Tibial artery (tissue), 4 donors: Measurements from ENCODE around the gene STK36.

Source experiments
- DNase-seq, 2 donors: peaks; one replicate each; pipeline ENCODE4 v3.0.0-alpha.2; 2019
- H3K27ac ChIP-seq, 2 donors: fragments of 200-600 bp; sonication (generic) in 1 of 2; 1 replicate in 1 of 2; 2 replicates in 1 of 2; pipeline ENCODE4 v1.5.1; 2018 to 2019; ENCODE audit warnings: mild to moderate bottlenecking in 1 of 2
- H3K27me3 ChIP-seq, 2 donors: fragments of 200-600 bp; sonication (generic) in 1 of 2; one replicate each; pipeline versions ENCODE4 v1.5.1 to v1.6.0; 2016 to 2019
- H3K36me3 ChIP-seq, 3 donors: fragments of 200-600 bp; sonication (generic) in 2 of 3; one replicate each; pipeline ENCODE4 v1.5.1; 2016 to 2019; ENCODE audit warnings: mild to moderate bottlenecking in 2 of 3
- H3K4me1 ChIP-seq, 4 donors: fragments of 200-600 bp; sonication (generic) in 2 of 4; 1 replicate in 3 of 4; 2 replicates in 1 of 4; pipeline ENCODE4 v1.5.1; 2016 to 2019
- H3K4me3 ChIP-seq, 2 donors: fragments of 200-600 bp; sonication (generic) in 1 of 2; 1 replicate in 1 of 2; 2 replicates in 1 of 2; pipeline ENCODE4 v1.5.1; 2018 to 2019; ENCODE audit warnings: mild to moderate bottlenecking in 2 of 2
- H3K9me3 ChIP-seq, 3 donors: fragments of 200-600 bp; sonication (generic) in 1 of 3; one replicate each; pipeline ENCODE4 v1.5.1; 2016 to 2019
- CTCF ChIP-seq, 2 experiments: fragments of 200-600 bp in 1 of 2; fragments of 450-650 bp in 1 of 2; IDR thresholded peaks; one replicate each; pipeline ENCODE4 v1.5.1; 2017 to 2019; ENCODE audit warnings: antibody characterized with exemption in 2 of 2, mild to moderate bottlenecking in 1 of 2, moderate library complexity in 1 of 2
- intact Hi-C: fragments of 100-400 bp; cut with DNase I; formaldehyde crosslinking; loops from one replicate; pipeline ENCODE4 v1.15.0; 2023; ENCODE audit warnings: low total_unique reads

Gene STK36

GRCh38 chr2:218711550-218711929 is 39.7 kb downstream of the STK36 start:
- DNase-seq = no peak

GRCh38 chr2:218713922-218714321 is 42.0 kb downstream of the STK36 start:
- H3K27ac ChIP-seq = no peak overlapping the region
- H3K4me1 ChIP-seq = peaks cover 0 to 18% (median 8%) of the 10 kb centered on the region in 4 donors
- no peak for TF ChIP-seq CTCF (IDR thresholded peaks at IDR 0.05)

More at GRCh38 chr2:218711550-218711929, 39.7 kb downstream of the STK36 start:
- Histone ChIP-seq H3K27me3 (no peaks in the 10 kb centered on the region), H3K4me3 (peak overlapping the region; percentile 73 to 79), H3K27ac (peak overlapping the region; percentile 88 to 89), H3K4me1 (peaks cover 0 to 18% (median 8%) of the 10 kb centered on the region in 4 donors), H3K36me3 (peaks cover 0 to 10% (median 0%) of the 10 kb centered on the region in 3 donors), H3K9me3 (no peaks in the 10 kb centered on the region)
- intact Hi-C loops = no loop called here
- TF ChIP-seq CTCF (IDR thresholded peaks at IDR 0.05) = no peak

GRCh38 chr2:218716070-218716469 is 44.2 kb downstream of the STK36 start:
- no peak overlapping the region for H3K27ac ChIP-seq
- intact Hi-C loops = loop anchor here (5.0 kb wide), 1 partner anchor 126 kb away; no protein-coding TSS in a partner anchor
- peaks cover 0 to 13% (median 8%) of the 10 kb centered on the region in 4 donors for H3K4me1 ChIP-seq
- no peaks in the 10 kb centered on the region for H3K9me3 ChIP-seq
- peaks cover 0 to 10% (median 0%) of the 10 kb centered on the region in 3 donors for H3K36me3 ChIP-seq
- no peak overlapping the region for H3K4me3 ChIP-seq
- TF ChIP-seq CTCF (IDR thresholded peaks at IDR 0.05) = no peak
- no peaks in the 10 kb centered on the region for H3K27me3 ChIP-seq
- DNase-seq = no peak

More at GRCh38 chr2:218713922-218714321, 42.0 kb downstream of the STK36 start:
- no peak overlapping the region for H3K4me3 ChIP-seq
- intact Hi-C loops = no loop called here
- no peaks in the 10 kb centered on the region for H3K9me3 ChIP-seq
- peaks cover 0 to 10% (median 0%) of the 10 kb centered on the region in 3 donors for H3K36me3 ChIP-seq
- H3K27me3 ChIP-seq = no peaks in the 10 kb centered on the region
- DNase-seq = no peak

- no peaks in the 10 kb centered on the region for H3K27me3 ChIP-seq
- H3K4me1 ChIP-seq = peaks cover 0 to 2% (median under 1%) of the 10 kb centered on the region in 4 donors
- H3K27ac ChIP-seq = no peak overlapping the region
- no peak overlapping the region for H3K4me3 ChIP-seq
- no peaks in the 10 kb centered on the region for H3K9me3 ChIP-seq
- H3K36me3 ChIP-seq = peaks cover 0 to 10% (median 0%) of the 10 kb centered on the region in 3 donors
- intact Hi-C loops = loop anchor here (5.0 kb wide), 1 partner anchor 125 kb away; no protein-coding TSS in a partner anchor
- no peak for DNase-seq
- TF ChIP-seq CTCF (IDR thresholded peaks at IDR 0.05) = no peak
Measured at GRCh38 chr2:218717262-218717661, 45.4 kb downstream of the STK36 start.

- intact Hi-C loops = loop anchor here (5.0 kb wide), 1 partner anchor 124 kb away; no protein-coding TSS in a partner anchor
- no peaks in the 10 kb centered on the region for H3K27me3 ChIP-seq
- no peaks in the 10 kb centered on the region for H3K9me3 ChIP-seq
- no peak for DNase-seq
- H3K4me1 ChIP-seq = no peaks in the 10 kb centered on the region
- no peak for TF ChIP-seq CTCF (IDR thresholded peaks at IDR 0.05)
- no peak overlapping the region for H3K4me3 ChIP-seq
- no peak overlapping the region for H3K27ac ChIP-seq
- H3K36me3 ChIP-seq = peaks cover 0 to 10% (median 0%) of the 10 kb centered on the region in 3 donors
Measured at GRCh38 chr2:218718058-218718457, 46.2 kb downstream of the STK36 start.
